Parathyroid adenoma (tissue), 2 donors: ENCODE data around the gene SLC30A7.

Source experiments
- H2AFZ ChIP-seq: fragments of 300-600 bp; sonication (generic); one replicate; pipeline ENCODE4 v1.7.0; 2017; ENCODE audit warnings: antibody characterized with exemption, mild to moderate bottlenecking
- H3K27ac ChIP-seq: fragments of 300-600 bp; sonication (generic); one replicate; pipeline ENCODE4 v1.7.0; 2017
- H3K27me3 ChIP-seq: fragments of 300-600 bp; sonication (generic); one replicate; pipeline ENCODE4 v1.7.0; 2017; ENCODE audit warnings: low read length; ENCODE audit not compliant: control insufficient read depth, insufficient read depth
- H3K36me3 ChIP-seq: fragments of 300-600 bp; sonication (generic); one replicate; pipeline ENCODE4 v1.7.0; 2017; ENCODE audit warnings: low read length; ENCODE audit not compliant: control insufficient read depth, insufficient read depth
- H3K4me1 ChIP-seq: fragments of 300-600 bp; sonication (generic); one replicate; pipeline ENCODE4 v1.7.0; 2017; ENCODE audit warnings: control low read depth
- H3K4me2 ChIP-seq: fragments of 300-600 bp; sonication (generic); one replicate; pipeline ENCODE4 v1.7.0; 2017; ENCODE audit warnings: low read length
- H3K4me3 ChIP-seq: fragments of 300-600 bp; sonication (generic); one replicate; pipeline ENCODE4 v1.7.0; 2017; ENCODE audit warnings: low read depth, low read length
- H3K79me2 ChIP-seq: fragments of 300-600 bp; sonication (generic); one replicate; pipeline ENCODE4 v1.7.0; 2017; ENCODE audit warnings: control low read depth
- H3K9ac ChIP-seq: fragments of 300-600 bp; sonication (generic); one replicate; pipeline ENCODE4 v1.7.0; 2017; ENCODE audit warnings: mild to moderate bottlenecking
- H3K9me3 ChIP-seq: fragments of 300-600 bp; sonication (generic); one replicate; pipeline ENCODE4 v1.7.0; 2017; ENCODE audit warnings: low read length; ENCODE audit not compliant: control insufficient read depth
- CTCF ChIP-seq: fragments of 300-600 bp; sonication (generic); IDR thresholded peaks from one replicate; pipeline ENCODE4 v1.7.0; 2017; ENCODE audit warnings: antibody characterized with exemption, mild to moderate bottlenecking
- donor health status: primary hyperparathyroidism.

Gene SLC30A7

GRCh38 chr1:100955322-100955721, 59.4 kb downstream of the SLC30A7 start:
- H3K4me1 ChIP-seq: no peaks in the 10 kb centered on the region
- no peak overlapping the region for H3K27ac ChIP-seq
- H3K79me2 ChIP-seq: no peaks in the 10 kb centered on the region
- no peak overlapping the region for H3K4me3 ChIP-seq
- no peaks in the 10 kb centered on the region for H3K27me3 ChIP-seq
- no peaks in the 10 kb centered on the region for H3K36me3 ChIP-seq
- no peak overlapping the region for H2AFZ ChIP-seq
- no peak for TF ChIP-seq CTCF
- no peaks in the 10 kb centered on the region for H3K9me3 ChIP-seq
- H3K4me2 ChIP-seq: no peak overlapping the region
- H3K9ac ChIP-seq: no peak overlapping the region

- Histone ChIP-seq H3K27me3 (no peaks in the 10 kb centered on the region), H3K79me2 (no peaks in the 10 kb centered on the region), H3K36me3 (no peaks in the 10 kb centered on the region), H3K4me2 (no peak overlapping the region), H3K4me1 (no peaks in the 10 kb centered on the region), H3K9me3 (no peaks in the 10 kb centered on the region), H3K9ac (no peak overlapping the region), H3K4me3 (no peak overlapping the region), H3K27ac (no peak overlapping the region), H2AFZ (no peak overlapping the region)
- TF ChIP-seq CTCF: no peak
Measured at GRCh38 chr1:100959502-100960060, 63.7 kb downstream of the SLC30A7 start.

GRCh38 chr1:100960098-100960497, 64.2 kb downstream of the SLC30A7 start:
- no peaks in the 10 kb centered on the region for H3K27me3 ChIP-seq
- H3K79me2 ChIP-seq: no peaks in the 10 kb centered on the region
- no peak overlapping the region for H3K27ac ChIP-seq
- no peak overlapping the region for H3K4me3 ChIP-seq
- H2AFZ ChIP-seq: no peak overlapping the region
- no peak overlapping the region for H3K4me2 ChIP-seq
- no peaks in the 10 kb centered on the region for H3K9me3 ChIP-seq
- H3K36me3 ChIP-seq: no peaks in the 10 kb centered on the region
- H3K4me1 ChIP-seq: no peaks in the 10 kb centered on the region
- H3K9ac ChIP-seq: no peak overlapping the region
- no peak for TF ChIP-seq CTCF

DNA sequence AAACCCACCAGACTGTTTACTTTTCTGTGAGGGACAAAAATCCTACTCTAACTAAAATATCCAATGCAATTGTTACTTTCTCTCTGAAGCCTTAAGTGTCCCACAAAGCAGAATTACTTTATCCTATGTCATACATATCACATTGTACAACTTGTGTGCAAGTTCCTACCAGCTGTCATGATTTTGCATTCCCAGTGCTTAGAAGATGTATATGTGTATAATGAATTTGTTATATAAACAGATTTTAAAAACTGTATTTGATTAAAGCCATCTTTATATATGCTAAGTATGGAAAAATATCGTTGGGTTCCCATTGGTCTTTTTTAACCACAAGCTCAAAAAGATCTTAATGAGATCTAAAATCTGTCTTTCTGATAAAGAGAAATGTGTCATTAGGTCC, 72.7 kb downstream of the SLC30A7 start:
- no peak overlapping the region for H3K27ac ChIP-seq
- no peak overlapping the region for H3K9ac ChIP-seq
- TF ChIP-seq CTCF: no peak
- H3K79me2 ChIP-seq: no peaks in the 10 kb centered on the region
- no peaks in the 10 kb centered on the region for H3K4me1 ChIP-seq
- no peaks in the 10 kb centered on the region for H3K27me3 ChIP-seq
- no peaks in the 10 kb centered on the region for H3K36me3 ChIP-seq
- H3K4me3 ChIP-seq: no peak overlapping the region
- no peak overlapping the region for H3K4me2 ChIP-seq
- H3K9me3 ChIP-seq: no peaks in the 10 kb centered on the region
- no peak overlapping the region for H2AFZ ChIP-seq

- H2AFZ ChIP-seq: no peak overlapping the region
- no peak for TF ChIP-seq CTCF
- no peak overlapping the region for H3K4me2 ChIP-seq
- H3K27ac ChIP-seq: no peak overlapping the region
- no peak overlapping the region for H3K4me3 ChIP-seq
- no peak overlapping the region for H3K9ac ChIP-seq
- no peaks in the 10 kb centered on the region for H3K27me3 ChIP-seq
- no peaks in the 10 kb centered on the region for H3K9me3 ChIP-seq
- H3K36me3 ChIP-seq: no peaks in the 10 kb centered on the region
- H3K79me2 ChIP-seq: no peaks in the 10 kb centered on the region
- H3K4me1 ChIP-seq: no peaks in the 10 kb centered on the region
Measured at GRCh38 chr1:100969327-100969726, 73.4 kb downstream of the SLC30A7 start.
